T-helper 2 cell treated with Interferon-gamma antibody and Interleukin-4, amounts not matched to agents 5 μg/mL and 100 μg/mL, for 36 hours (primary cell): ENCODE results near the gene DHRS1.

Experiments used
- DNase-seq: peaks from one replicate; pipeline ENCODE4 v3.0.0; 2021; ENCODE audit warnings: low spot score
- H3K27ac Mint-ChIP-seq: one replicate; pipeline ENCODE4 v1.8.0; 2021; ENCODE audit warnings: mild to moderate bottlenecking, mixed read lengths
- H3K27me3 Mint-ChIP-seq: one replicate; pipeline ENCODE4 v1.8.0; 2021; ENCODE audit warnings: low read depth, mixed read lengths
- H3K36me3 Mint-ChIP-seq: one replicate; pipeline ENCODE4 v1.8.0; 2021; ENCODE audit warnings: low read depth, mixed read lengths
- H3K4me1 Mint-ChIP-seq: one replicate; pipeline ENCODE4 v1.8.0; 2021; ENCODE audit warnings: low read depth, mixed read lengths
- H3K4me3 Mint-ChIP-seq: one replicate; pipeline ENCODE4 v1.8.0; 2022; ENCODE audit warnings: mild to moderate bottlenecking, moderate library complexity, mixed read lengths
- H3K9me3 Mint-ChIP-seq: one replicate; pipeline ENCODE4 v1.8.0; 2021; ENCODE audit warnings: mixed read lengths

The DHRS1 gene

GRCh38 chr14:24263848-24264247 is 35.7 kb downstream of the DHRS1 start:
- no peak overlapping the region for H3K27ac Mint-ChIP-seq
- no peaks in the 10 kb centered on the region for H3K27me3 Mint-ChIP-seq
- no peak overlapping the region for H3K4me3 Mint-ChIP-seq
- peaks cover 2% of the 10 kb centered on the region for H3K4me1 Mint-ChIP-seq
- H3K36me3 Mint-ChIP-seq, result peaks cover 18% of the 10 kb centered on the region
- H3K9me3 Mint-ChIP-seq, result no peaks in the 10 kb centered on the region
- no peak for DNase-seq

- DNase-seq, result no peak
- H3K9me3 Mint-ChIP-seq, result no peaks in the 10 kb centered on the region
- H3K4me1 Mint-ChIP-seq, result peaks cover 2% of the 10 kb centered on the region
- no peaks in the 10 kb centered on the region for H3K27me3 Mint-ChIP-seq
- H3K4me3 Mint-ChIP-seq, result no peak within 1 kb of the TSS
- peaks cover 17% of the 10 kb centered on the region for H3K36me3 Mint-ChIP-seq
- no peak within 1 kb of the TSS for H3K27ac Mint-ChIP-seq
These were observed 36.5 kb downstream of the DHRS1 start, which contains the start of gene TGM1 for GRCh38 chr14:24262821-24263733. TSS of gene TGM1 (minus strand) at chr14:24263177. CDS start at chr14:24262352, 825 bp downstream.

- Mint-ChIP-seq H3K36me3 (peaks cover 12% of the 10 kb centered on the region), H3K9me3 (no peaks in the 10 kb centered on the region), H3K27me3 (no peaks in the 10 kb centered on the region), H3K27ac (no peak overlapping the region), H3K4me1 (peaks cover under 1% of the 10 kb centered on the region), H3K4me3 (no peak overlapping the region)
- DNase-seq, result no peak
These were observed 37.6 kb downstream of the DHRS1 start for GRCh38 chr14:24261969-24262327.

- Mint-ChIP-seq H3K9me3 (no peaks in the 10 kb centered on the region), H3K27me3 (no peaks in the 10 kb centered on the region), H3K36me3 (peaks cover 7% of the 10 kb centered on the region), H3K27ac (no peak overlapping the region), H3K4me3 (no peak overlapping the region), H3K4me1 (no peaks in the 10 kb centered on the region)
- DNase-seq, result no peak
These were observed 38.2 kb downstream of the DHRS1 start for GRCh38 chr14:24261256-24261968.

GRCh38 chr14:24260780-24261157 is 38.8 kb downstream of the DHRS1 start:
- no peak overlapping the region for H3K4me3 Mint-ChIP-seq
- no peak overlapping the region for H3K27ac Mint-ChIP-seq
- H3K9me3 Mint-ChIP-seq, result no peaks in the 10 kb centered on the region
- H3K36me3 Mint-ChIP-seq, result peaks cover 4% of the 10 kb centered on the region
- no peaks in the 10 kb centered on the region for H3K4me1 Mint-ChIP-seq
- DNase-seq, result no peak
- H3K27me3 Mint-ChIP-seq, result no peaks in the 10 kb centered on the region

GRCh38 chr14:24260026-24260779 is 39.4 kb downstream of the DHRS1 start:
- no peak overlapping the region for H3K27ac Mint-ChIP-seq
- peaks cover 4% of the 10 kb centered on the region for H3K36me3 Mint-ChIP-seq
- no peak for DNase-seq
- H3K9me3 Mint-ChIP-seq, result no peaks in the 10 kb centered on the region
- no peak overlapping the region for H3K4me3 Mint-ChIP-seq
- no peaks in the 10 kb centered on the region for H3K4me1 Mint-ChIP-seq
- no peaks in the 10 kb centered on the region for H3K27me3 Mint-ChIP-seq

- DNase-seq, result no peak
- H3K4me3 Mint-ChIP-seq, result no peak overlapping the region
These were observed 40.1 kb downstream of the DHRS1 start for GRCh38 chr14:24259282-24260025.

GRCh38 chr14:24258548-24259265 is 40.9 kb downstream of the DHRS1 start:
- DNase-seq, result no peak
- Mint-ChIP-seq H3K4me3 (no peak overlapping the region), H3K9me3 (no peaks in the 10 kb centered on the region), H3K27ac (no peak overlapping the region), H3K4me1 (no peaks in the 10 kb centered on the region), H3K36me3 (peaks cover 8% of the 10 kb centered on the region), H3K27me3 (no peaks in the 10 kb centered on the region)

More at GRCh38 chr14:24259282-24260025, 40.1 kb downstream of the DHRS1 start:
- Mint-ChIP-seq H3K27me3 (no peaks in the 10 kb centered on the region), H3K36me3 (peaks cover 6% of the 10 kb centered on the region), H3K9me3 (no peaks in the 10 kb centered on the region), H3K27ac (no peak overlapping the region), H3K4me1 (no peaks in the 10 kb centered on the region)

- H3K27me3 Mint-ChIP-seq, result no peaks in the 10 kb centered on the region
- H3K27ac Mint-ChIP-seq, result no peak overlapping the region
- no peak overlapping the region for H3K4me3 Mint-ChIP-seq
- no peaks in the 10 kb centered on the region for H3K4me1 Mint-ChIP-seq
- H3K36me3 Mint-ChIP-seq, result peaks cover 8% of the 10 kb centered on the region
- no peak for DNase-seq
- H3K9me3 Mint-ChIP-seq, result no peaks in the 10 kb centered on the region
These were observed 41.5 kb downstream of the DHRS1 start for GRCh38 chr14:24258119-24258518.

GRCh38 chr14:24256960-24257359 is 42.6 kb downstream of the DHRS1 start:
- H3K4me1 Mint-ChIP-seq, result no peaks in the 10 kb centered on the region
- no peak for DNase-seq
- no peak overlapping the region for H3K27ac Mint-ChIP-seq
- no peak overlapping the region for H3K4me3 Mint-ChIP-seq
- H3K27me3 Mint-ChIP-seq, result no peaks in the 10 kb centered on the region
- no peaks in the 10 kb centered on the region for H3K9me3 Mint-ChIP-seq
- H3K36me3 Mint-ChIP-seq, result peaks cover 8% of the 10 kb centered on the region

- Mint-ChIP-seq H3K9me3 (no peaks in the 10 kb centered on the region), H3K27ac (no peak overlapping the region), H3K4me1 (peaks cover 5% of the 10 kb centered on the region), H3K36me3 (peaks cover 11% of the 10 kb centered on the region), H3K4me3 (no peak overlapping the region), H3K27me3 (no peaks in the 10 kb centered on the region)
- DNase-seq, result no peak
These were observed 43.5 kb downstream of the DHRS1 start for GRCh38 chr14:24255931-24256711.

- Mint-ChIP-seq H3K4me1 (peaks cover 12% of the 10 kb centered on the region), H3K4me3 (no peak overlapping the region), H3K27ac (no peak overlapping the region), H3K27me3 (no peaks in the 10 kb centered on the region), H3K36me3 (peaks cover 11% of the 10 kb centered on the region), H3K9me3 (no peaks in the 10 kb centered on the region)
- no peak for DNase-seq
These were observed 44.1 kb downstream of the DHRS1 start for GRCh38 chr14:24255438-24255837.
